B cell (primary cell): ENCODE results near the gene TRAFD1. TPM values are rescaled to one million over a fixed set of nuclear protein-coding genes. Genes with fewer than 3 reads are reported as not detected.

Experiments
- ATAC-seq: fragments of 200-7000 bp; cut with Tn5 transposase; one replicate; pipeline ENCODE4 v1.10.0; 2021; ENCODE audit warnings: low read depth, mild to moderate bottlenecking, moderate number of reproducible peaks, moderate library complexity
- CTCF ChIA-PET: fragments of 350-600 bp; sonication (Branson Sonifier 250); formaldehyde crosslinking; loops from one replicate; lab custom pipeline; 2021; ENCODE audit warnings: antibody characterized with exemption, inconsistent platforms; lab: Charles Lee
- POLR2A ChIA-PET: fragments of 350-600 bp; sonication (Branson Sonifier 250); formaldehyde crosslinking; loops from one replicate; lab custom pipeline; 2021; ENCODE audit warnings: antibody characterized with exemption; lab: Charles Lee
- DNase-seq: peaks from one replicate; pipeline ENCODE4 v3.0.0; 2013
- H2AFZ ChIP-seq: 2 replicates; pipeline ENCODE4 v1.6.1; 2012; ENCODE audit warnings: mild to moderate bottlenecking, low read depth, low read length; ENCODE audit not compliant: insufficient read depth, poor library complexity, severe bottlenecking
- H3K27ac ChIP-seq, 2 donors: 1 replicate in 1 of 2; 2 replicates in 1 of 2; pipeline ENCODE4 v1.5.1; 2012 to 2013; ENCODE audit warnings: low read length in 2 of 2, mild to moderate bottlenecking in 2 of 2, moderate library complexity in 1 of 2
- H3K27me3 ChIP-seq, 4 experiments: fragments of 200-600 bp in 1 of 4; sonication (generic) in 1 of 4; replicated peaks in 1 of 4; 1 replicate in 2 of 4; 2 replicates in 2 of 4; pipeline versions ENCODE4 v1.6.1 to v1.7.0; 2013 to 2016; ENCODE audit warnings: low read length in 3 of 4, mild to moderate bottlenecking in 2 of 4, mixed read lengths in 1 of 4, moderate library complexity in 1 of 4; ENCODE audit not compliant: insufficient read depth in 4 of 4, control insufficient read depth in 3 of 4; ENCODE audit errors: control extremely low read depth in 1 of 4
- H3K36me3 ChIP-seq, 2 experiments: replicated peaks in 1 of 2; 1 replicate in 1 of 2; 2 replicates in 1 of 2; pipeline versions ENCODE4 v1.6.1 to v1.7.1; 2013; ENCODE audit warnings: low read length in 1 of 2; ENCODE audit not compliant: insufficient read depth in 2 of 2, control insufficient read depth in 1 of 2; ENCODE audit errors: control extremely low read depth in 1 of 2, extremely low read depth in 1 of 2
- H3K4me1 ChIP-seq, 2 donors: fragments of 200-600 bp in 1 of 2; sonication (generic) in 1 of 2; 1 replicate in 1 of 2; 2 replicates in 1 of 2; pipeline versions ENCODE4 v1.5.1 to v1.6.1; 2013 to 2017; ENCODE audit warnings: low read length in 2 of 2; ENCODE audit not compliant: control insufficient read depth in 2 of 2, insufficient read depth in 2 of 2
- H3K4me2 ChIP-seq: replicated peaks from 2 replicates; pipeline ENCODE3; 2012; ENCODE audit warnings: mild to moderate bottlenecking, low read depth, low read length; ENCODE audit not compliant: poor library complexity, severe bottlenecking
- H3K4me3 ChIP-seq, 5 experiments: fragments of 200-600 bp in 1 of 5; sonication (generic) in 1 of 5; 1 replicate in 3 of 5; 2 replicates in 2 of 5; pipeline versions ENCODE4 v1.5.1 to v1.7.0; 2011 to 2016; ENCODE audit warnings: low read length in 4 of 5, mild to moderate bottlenecking in 4 of 5, low read depth in 2 of 5, control low read depth in 1 of 5, moderate library complexity in 1 of 5; ENCODE audit not compliant: insufficient read depth in 1 of 5; ENCODE audit errors: control extremely low read depth in 1 of 5, extremely low read depth in 1 of 5
- H3K79me2 ChIP-seq: fragments of 200-600 bp; sonication (generic); one replicate; pipeline ENCODE4 v1.6.0; 2016; ENCODE audit warnings: low read length; ENCODE audit not compliant: control insufficient read depth, insufficient read depth
- H3K9ac ChIP-seq: fragments of 200-600 bp; sonication (generic); 2 replicates; pipeline ENCODE4 v1.6.1; 2017; ENCODE audit warnings: mild to moderate bottlenecking, low read length, moderate library complexity
- H3K9me3 ChIP-seq, 3 donors: one replicate each; pipeline versions ENCODE4 v1.6.1 to v1.7.1; 2013; ENCODE audit warnings: low read length in 2 of 3; ENCODE audit not compliant: control insufficient read depth in 2 of 3, insufficient read depth in 1 of 3; ENCODE audit errors: control extremely low read depth in 1 of 3
- H4K20me1 ChIP-seq: 2 replicates; pipeline ENCODE4 v1.6.0; 2012; ENCODE audit warnings: mild to moderate bottlenecking, low read length; ENCODE audit not compliant: insufficient read depth, control insufficient read depth, poor library complexity, severe bottlenecking
- H3K27ac Mint-ChIP-seq: one replicate; pipeline ENCODE4 v1.8.0; 2021; ENCODE audit warnings: mixed read lengths
- H3K27me3 Mint-ChIP-seq: one replicate; pipeline ENCODE4 v1.8.0; 2021; ENCODE audit warnings: mixed read lengths
- H3K4me1 Mint-ChIP-seq: one replicate; pipeline ENCODE4 v1.8.0; 2021; ENCODE audit warnings: mixed read lengths
- H3K4me3 Mint-ChIP-seq: one replicate; pipeline ENCODE4 v1.8.0; 2021; ENCODE audit warnings: mixed read lengths
- H3K9me3 Mint-ChIP-seq: one replicate; pipeline ENCODE4 v1.8.0; 2022; ENCODE audit warnings: mixed read lengths; ENCODE audit not compliant: insufficient read depth
- CTCF ChIP-seq: fragments of 200-600 bp; IDR thresholded peaks from one replicate; pipeline ENCODE4 v1.8.0; 2022; ENCODE audit warnings: antibody characterized with exemption, mild to moderate bottlenecking
- EZH2 ChIP-seq: IDR thresholded peaks from 2 replicates; pipeline ENCODE4 v1.6.1; 2012; ENCODE audit warnings: borderline replicate concordance, low read depth, mild to moderate bottlenecking, moderate library complexity, low read length; ENCODE audit not compliant: insufficient read depth, poor library complexity, severe bottlenecking
- WGBS: methylation state at CpG from one replicate; pipeline ENCODE4 v1.1.5; 2013; ENCODE audit warnings: missing lambda C conversion rate; ENCODE audit not compliant: insufficient coverage; 5-methylcytosine and 5-hydroxymethylcytosine counted together
- intact Hi-C: fragments of 100-400 bp; cut with micrococcal nuclease; formaldehyde crosslinking; loops from one replicate; pipeline ENCODE4 v1.10.0; 2022
- polyA plus RNA-seq: library from polyadenylated mRNA; depleted of rRNA; stranded (reverse); fragments of >200 nt; gene quantifications from 2 replicates; pipeline ENCODE4 v1.2.3, GENCODE V29; 2012
- total RNA-seq, 2 donors: library from RNA; stranded (reverse); fragments of 120-200 nt in 1 of 2; gene quantifications; 1 replicate in 1 of 2; 2 replicates in 1 of 2; pipeline versions ENCODE4 v1.2.3 to v1.2.4, GENCODE V29; 2013 to 2022

Gene TRAFD1
- total and polyA plus RNA-seq, 2 donors (not counting 1 experiment from before 2014, with no cell fraction given) = 30.9 to 37.7 TPM

DNA sequence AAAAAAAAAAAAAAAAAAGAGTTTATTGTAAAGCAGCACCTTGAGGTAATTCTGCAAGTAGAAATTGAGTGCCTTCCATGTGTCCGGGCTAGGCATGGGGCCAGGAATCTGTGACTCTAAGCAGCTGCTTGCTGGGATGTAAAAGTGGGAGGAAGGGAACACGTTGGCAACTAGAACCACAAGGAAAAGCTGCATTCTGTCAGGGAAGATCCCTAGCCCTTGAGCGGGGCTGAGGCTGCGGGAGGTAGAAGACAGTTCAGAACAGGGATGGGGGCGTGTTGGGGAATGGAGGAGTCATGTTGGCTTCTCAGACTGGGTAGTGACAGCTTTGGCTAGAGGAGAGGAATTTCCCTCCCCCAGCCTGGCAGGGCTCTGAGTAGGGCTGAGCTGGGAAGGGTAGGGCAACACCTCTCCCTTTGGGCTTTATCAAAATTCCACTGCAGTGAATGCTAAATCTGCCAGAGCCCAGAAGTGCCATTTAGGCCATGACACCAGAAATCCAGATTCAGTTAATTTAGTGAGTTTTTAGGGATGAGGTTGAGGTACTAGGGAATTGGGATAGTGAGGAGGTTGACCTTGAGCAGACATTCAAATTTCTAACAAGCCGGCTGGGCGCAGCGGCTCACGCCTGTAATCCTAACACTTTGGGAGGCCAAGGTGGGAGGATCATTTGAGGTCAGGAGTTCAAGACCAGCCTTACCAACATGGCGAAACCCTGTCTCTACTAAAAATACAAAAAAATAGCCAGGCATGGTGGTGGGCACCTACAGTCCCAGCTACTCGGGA is 3.4 kb upstream of the TRAFD1 start:
- no peak for DNase-seq

More for the DNA sequence above, 3.4 kb upstream of the TRAFD1 start:
- intact Hi-C loops = no loop called here
- no peaks in the 10 kb centered on the region for H3K36me3 ChIP-seq
- H3K27ac ChIP-seq = no peak overlapping the region
- no peak overlapping the region for H3K4me3 Mint-ChIP-seq
- no peak overlapping the region for H2AFZ ChIP-seq
- H3K4me1 Mint-ChIP-seq = peaks cover 15% of the 10 kb centered on the region
- ChIA-PET CTCF (interaction anchor here (0.6 kb wide), 1 partner anchor 13 kb away, joined by 4 read pairs; the partner anchor contains the start of gene NAA25), POLR2A (no interaction called here)
- H4K20me1 ChIP-seq = peaks cover 7% of the 10 kb centered on the region
- H3K27me3 ChIP-seq = no peaks in the 10 kb centered on the region
- TF ChIP-seq EZH2 (no peak), CTCF (no peak)
- H3K4me1 ChIP-seq = peaks cover 11 to 16% of the 10 kb centered on the region in 2 donors
- H3K27ac Mint-ChIP-seq = no peak overlapping the region
- peaks cover 17% of the 10 kb centered on the region for H3K79me2 ChIP-seq
- ATAC-seq = no peak
- WGBS = 97% methylated on average over 10 of the region's 11 CpGs
- H3K9ac ChIP-seq = no peak overlapping the region
- no peaks in the 10 kb centered on the region for H3K9me3 ChIP-seq
- H3K27me3 Mint-ChIP-seq = peaks cover 4% of the 10 kb centered on the region
- no peak overlapping the region for H3K4me2 ChIP-seq
- H3K4me3 ChIP-seq = no peak overlapping the region
- H3K9me3 Mint-ChIP-seq = no peaks in the 10 kb centered on the region
